PFSK-1 (cell line): ENCODE measurements around the gene CHCHD5.

Experiments
- FOXP2 ChIP-seq: optimal IDR thresholded peaks from 2 replicates; pipeline ENCODE3; 2011; ENCODE audit warnings: borderline replicate concordance, control low read depth, inconsistent platforms; ENCODE audit not compliant: insufficient read depth; ENCODE audit errors: extremely low read length, extremely low read depth
- POLR2AphosphoS5 ChIP-seq: IDR thresholded peaks from 2 replicates; pipeline ENCODE4 v1.6.1; 2012; ENCODE audit warnings: low read depth, mild to moderate bottlenecking, control low read depth, low read length, moderate library complexity
- REST ChIP-seq, 2 experiments: IDR thresholded peaks; 2 replicates each; pipeline versions ENCODE4 v1.6.1 to v1.8.0; 2011 to 2012; ENCODE audit warnings: low read depth in 2 of 2, low read length in 2 of 2, control low read depth in 1 of 2, inconsistent platforms in 1 of 2, mild to moderate bottlenecking in 1 of 2, moderate library complexity in 1 of 2; ENCODE audit not compliant: insufficient read depth in 1 of 2
- SIN3A ChIP-seq: IDR thresholded peaks from 2 replicates; pipeline ENCODE4 v1.6.1; 2012; ENCODE audit warnings: mild to moderate bottlenecking, low read length, moderate library complexity, borderline replicate concordance; ENCODE audit not compliant: insufficient read depth

GRCh38 chr2:112588611-112589045, 4.2 kb downstream of the CHCHD5 start:
- TF ChIP-seq POLR2AphosphoS5 (no peak), REST (IDR thresholded peaks at IDR 0.05; ENCODE audit: insufficient read depth in 1 of 2, low read depth in 2 of 2, low read length in 2 of 2) (no peak), FOXP2 (no peak), SIN3A (no peak)
